Neuronal stem cell (in vitro differentiated cells): ENCODE data around the gene PLAGL2.
A peak's percentile ranks its signal among the peaks of the same experiment; 100 is the strongest.

Experiments
- DNase-seq: peaks from one replicate; pipeline ENCODE4 v3.0.0-alpha.2; 2013; ENCODE audit warnings: low spot score
- H2AFZ ChIP-seq: one replicate; pipeline ENCODE4 v1.6.1; 2013; ENCODE audit warnings: mild to moderate bottlenecking, low read length, inconsistent platforms
- H2AK5ac ChIP-seq: 2 replicates; pipeline ENCODE4 v1.6.1; 2013; ENCODE audit warnings: low read depth, mild to moderate bottlenecking, inconsistent platforms, low read length, moderate library complexity, mixed read lengths
- H2BK120ac ChIP-seq: 2 replicates; pipeline ENCODE4 v1.6.1; 2013; ENCODE audit warnings: low read depth, mild to moderate bottlenecking, inconsistent platforms, low read length, moderate library complexity, mixed read lengths
- H2BK12ac ChIP-seq: one replicate; pipeline ENCODE4 v1.6.1; 2013; ENCODE audit warnings: low read length, inconsistent platforms
- H2BK15ac ChIP-seq: 2 replicates; pipeline ENCODE4 v1.6.1; 2013; ENCODE audit warnings: mild to moderate bottlenecking, low read length, inconsistent platforms, mixed read lengths
- H2BK5ac ChIP-seq: one replicate; pipeline ENCODE4 v1.6.1; 2013; ENCODE audit warnings: inconsistent platforms, mild to moderate bottlenecking, low read length, moderate library complexity
- H3K14ac ChIP-seq: one replicate; pipeline ENCODE4 v1.6.1; 2013; ENCODE audit warnings: low read length, inconsistent platforms
- H3K18ac ChIP-seq: 2 replicates; pipeline ENCODE4 v1.6.1; 2013; ENCODE audit warnings: low read length, inconsistent platforms
- H3K23ac ChIP-seq: 2 replicates; pipeline ENCODE4 v1.6.1; 2013; ENCODE audit warnings: low read depth, mild to moderate bottlenecking, mixed read lengths, low read length, inconsistent platforms; ENCODE audit not compliant: poor library complexity
- H3K27ac ChIP-seq: replicated peaks from 3 replicates; pipeline ENCODE4 v1.5.1; 2013; ENCODE audit warnings: low read length, inconsistent platforms
- H3K27me3 ChIP-seq, 3 experiments: 2 replicates each; pipeline ENCODE4 v1.6.1; 2013; ENCODE audit warnings: low read length in 3 of 3, mild to moderate bottlenecking in 2 of 3, inconsistent platforms in 1 of 3, low read depth in 1 of 3, mixed read lengths in 1 of 3, moderate library complexity in 1 of 3; ENCODE audit not compliant: control insufficient read depth in 3 of 3, insufficient read depth in 3 of 3
- H3K36me3 ChIP-seq, 2 donors: replicated peaks in 1 of 2; 2 replicates each; pipeline ENCODE4 v1.6.1; 2013; ENCODE audit warnings: low read length in 2 of 2; ENCODE audit not compliant: control insufficient read depth in 2 of 2, insufficient read depth in 2 of 2
- H3K4ac ChIP-seq: 2 replicates; pipeline ENCODE4 v1.6.1; 2013; ENCODE audit warnings: inconsistent platforms, mild to moderate bottlenecking, low read length, moderate library complexity
- H3K4me1 ChIP-seq, 2 donors: 1 replicate in 1 of 2; 2 replicates in 1 of 2; pipeline ENCODE4 v1.6.1; 2013; ENCODE audit warnings: low read length in 2 of 2, low read depth in 1 of 2; ENCODE audit not compliant: control insufficient read depth in 2 of 2, insufficient read depth in 1 of 2
- H3K4me2 ChIP-seq: one replicate; pipeline ENCODE4 v1.6.1; 2013; ENCODE audit warnings: mild to moderate bottlenecking, low read length, inconsistent platforms; ENCODE audit not compliant: insufficient read depth, poor library complexity, severe bottlenecking
- H3K4me3 ChIP-seq, 2 donors: 2 replicates each; pipeline ENCODE4 v1.5.1; 2013; ENCODE audit warnings: low read length in 2 of 2, mild to moderate bottlenecking in 2 of 2, inconsistent platforms in 1 of 2, moderate library complexity in 1 of 2
- H3K79me1 ChIP-seq: one replicate; pipeline ENCODE4 v1.6.1; 2013; ENCODE audit warnings: low read depth, mild to moderate bottlenecking, inconsistent platforms, low read length, moderate library complexity
- H3K9ac ChIP-seq: one replicate; pipeline ENCODE4 v1.6.1; 2013; ENCODE audit warnings: mild to moderate bottlenecking, low read depth, low read length, inconsistent platforms; ENCODE audit not compliant: poor library complexity
- H3K9me3 ChIP-seq, 2 donors: replicated peaks in 1 of 2; 2 replicates each; pipeline versions ENCODE3 to v1.6.1; 2013; ENCODE audit warnings: low read length in 2 of 2, mild to moderate bottlenecking in 2 of 2, inconsistent platforms in 1 of 2, low read depth in 1 of 2, mixed read lengths in 1 of 2, moderate library complexity in 1 of 2; ENCODE audit not compliant: control insufficient read depth in 2 of 2, insufficient read depth in 1 of 2
- H4K8ac ChIP-seq: one replicate; pipeline ENCODE4 v1.6.1; 2013; ENCODE audit warnings: low read depth, mild to moderate bottlenecking, inconsistent platforms, low read length, moderate library complexity
- H4K91ac ChIP-seq: one replicate; pipeline ENCODE4 v1.6.1; 2013; ENCODE audit warnings: low read length, low read depth, mild to moderate bottlenecking, inconsistent platforms; ENCODE audit not compliant: poor library complexity
- WGBS, 2 donors: extraction: QIAGEN DNeasy Blood & Tissue Kit; methylation state at CpG; one replicate each; pipeline ENCODE4 v1.1.7; 2013; ENCODE audit warnings: missing lambda C conversion rate in 2 of 2, mixed read lengths in 1 of 2; ENCODE audit not compliant: insufficient read length in 2 of 2, insufficient replicate concordance in 1 of 2; ENCODE audit errors: extremely low coverage in 2 of 2; 5-methylcytosine and 5-hydroxymethylcytosine counted together

Gene PLAGL2

DNA sequence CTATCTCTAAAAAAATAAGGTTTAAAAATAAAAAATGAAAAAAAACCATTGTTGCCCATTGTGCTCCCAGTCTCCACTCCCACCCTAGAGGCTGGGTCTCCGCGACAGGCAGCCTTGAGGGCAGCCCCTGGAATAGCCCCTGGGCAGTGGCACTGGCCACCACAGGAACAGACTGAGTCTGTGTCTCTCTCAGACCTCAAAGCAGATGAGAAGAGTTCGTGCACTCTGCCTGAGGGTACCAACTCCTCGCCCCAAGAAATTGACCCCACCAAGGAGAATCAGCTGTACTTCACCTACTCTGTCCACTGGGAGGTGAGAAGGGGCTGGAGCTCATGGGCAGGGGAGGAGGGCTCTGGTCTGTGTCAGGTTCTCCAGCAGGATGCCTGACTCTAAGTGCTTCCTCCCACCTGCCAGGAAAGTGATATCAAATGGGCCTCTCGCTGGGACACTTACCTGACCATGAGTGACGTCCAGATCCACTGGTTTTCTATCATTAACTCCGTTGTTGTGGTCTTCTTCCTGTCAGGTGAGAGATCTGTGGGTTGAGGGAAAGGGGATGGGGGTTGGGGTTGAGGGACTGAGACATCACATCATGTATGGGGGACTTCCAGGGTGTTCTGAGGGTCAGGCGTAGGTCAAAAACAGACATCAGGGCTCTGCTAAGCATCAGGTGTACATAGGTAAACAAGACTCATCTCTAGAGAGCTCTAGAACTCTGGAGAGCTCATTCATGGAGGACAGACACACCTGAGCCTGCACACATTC, 62.5 kb downstream of the PLAGL2 start:
- H3K4me1 ChIP-seq = no peaks in the 10 kb centered on the region
- H4K91ac ChIP-seq = no peak overlapping the region
- H2AK5ac ChIP-seq = no peak overlapping the region
- H3K14ac ChIP-seq = no peak overlapping the region
- no peak overlapping the region for H2BK120ac ChIP-seq
- H3K9me3 ChIP-seq = peaks cover 0 to 2% of the 10 kb centered on the region in 2 donors
- no peak overlapping the region for H2BK5ac ChIP-seq
- no peak overlapping the region for H3K27ac ChIP-seq
- H3K36me3 ChIP-seq = peaks cover 57 to 93% of the 10 kb centered on the region in 2 donors
- no peak overlapping the region for H3K23ac ChIP-seq
- H2BK15ac ChIP-seq = no peak overlapping the region
- WGBS, 2 donors = no CpG with 5 or more reads among the region's 8 CpGs
- H3K4me3 ChIP-seq = no peak overlapping the region
- no peak overlapping the region for H3K18ac ChIP-seq
- H3K79me1 ChIP-seq = peaks cover 4% of the 10 kb centered on the region
- DNase-seq = no peak
- no peak overlapping the region for H3K4me2 ChIP-seq
- H3K9ac ChIP-seq = no peak overlapping the region
- H2AFZ ChIP-seq = no peak overlapping the region
- no peaks in the 10 kb centered on the region for H3K27me3 ChIP-seq
- H3K4ac ChIP-seq = no peak overlapping the region
- no peak overlapping the region for H4K8ac ChIP-seq
- H2BK12ac ChIP-seq = no peak overlapping the region

DNA sequence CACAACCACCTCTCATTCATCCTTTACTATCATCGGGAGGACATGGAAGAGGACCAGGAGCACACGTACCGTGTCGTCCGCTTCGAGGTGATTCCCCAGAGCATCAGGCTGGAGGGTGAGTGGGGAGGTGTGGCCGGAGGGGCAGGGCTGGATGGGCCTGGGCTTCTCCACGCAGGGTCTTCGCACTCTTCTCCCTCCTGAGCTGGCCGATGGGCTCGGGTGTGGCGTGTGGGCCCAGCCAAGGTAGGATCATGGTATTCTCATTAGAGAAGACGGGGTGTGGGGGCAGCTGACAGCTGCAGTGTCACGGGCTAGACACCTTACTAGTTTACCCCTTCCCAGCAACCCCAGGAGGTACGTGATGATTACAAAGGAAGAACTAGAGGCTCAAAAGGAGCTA, 64.6 kb downstream of the PLAGL2 start:
- H2BK5ac ChIP-seq = no peak overlapping the region
- H3K9me3 ChIP-seq = no peaks in the 10 kb centered on the region
- H3K27me3 ChIP-seq = no peaks in the 10 kb centered on the region
- peak overlapping the region; percentile 26 for H3K9ac ChIP-seq
- no peak overlapping the region for H3K18ac ChIP-seq
- no peak overlapping the region for H2AFZ ChIP-seq
- WGBS, 2 donors = no CpG with 5 or more reads among the region's 15 CpGs
- H4K8ac ChIP-seq = no peak overlapping the region
- peaks cover 62 to 95% of the 10 kb centered on the region in 2 donors for H3K36me3 ChIP-seq
- peaks cover 4% of the 10 kb centered on the region for H3K79me1 ChIP-seq
- no peak overlapping the region for H2BK12ac ChIP-seq
- H3K14ac ChIP-seq = no peak overlapping the region
- no peaks in the 10 kb centered on the region for H3K4me1 ChIP-seq
- no peak overlapping the region for H3K23ac ChIP-seq
- H4K91ac ChIP-seq = no peak overlapping the region
- DNase-seq = no peak
- H3K4me2 ChIP-seq = no peak overlapping the region
- H2BK15ac ChIP-seq = no peak overlapping the region
- no peak overlapping the region for H2BK120ac ChIP-seq
- H2AK5ac ChIP-seq = no peak overlapping the region
- H3K4me3 ChIP-seq = no peak overlapping the region
- no peak overlapping the region for H3K4ac ChIP-seq
- no peak overlapping the region for H3K27ac ChIP-seq
